Measurements from ENCODE around the gene KLF6. TPM values are rescaled to one million over a fixed set of nuclear protein-coding genes. Genes with fewer than 3 reads are reported as not detected.

Gene KLF6
- total and polyA plus RNA-seq, 2 donors (not counting 3 experiments of a cell fraction or from before 2014, with no cell fraction given), result 183 to 307 TPM

- Histone ChIP-seq H3K9ac (replicated peaks; ENCODE audit: extremely low read depth, insufficient read depth, low read length) (no peak overlapping the region), H3K9me3 (replicated peaks; ENCODE audit: control insufficient read depth, insufficient read depth, low read length) (no peaks in the 10 kb centered on the region), H2AFZ (ENCODE audit: low read depth, low read length) (no peak overlapping the region), H3K79me2 (ENCODE audit: control insufficient read depth, insufficient read depth, low read length) (no peaks in the 10 kb centered on the region), H3K4me3 (replicated peaks in 1 of 3; ENCODE audit: insufficient read depth in 1 of 3, low read depth in 1 of 3, low read length in 3 of 3) (no peak overlapping the region), H3K9me1 (replicated peaks; ENCODE audit: control insufficient read depth, extremely low read depth, insufficient read depth, low read length) (no peaks in the 10 kb centered on the region), H3K27ac (ENCODE audit: insufficient read depth, low read depth, low read length) (no peak overlapping the region), H4K20me1 (replicated peaks; ENCODE audit: control insufficient read depth, extremely low read depth, insufficient read depth, low read length) (no peaks in the 10 kb centered on the region), H3K4me1 (ENCODE audit: control insufficient read depth, extremely low read depth, insufficient read depth, low read length) (peaks cover 24% of the 10 kb centered on the region), H3K4me2 (ENCODE audit: insufficient read depth, low read length) (no peak overlapping the region), H3K27me3 (ENCODE audit: control insufficient read depth in 2 of 2, insufficient read depth in 2 of 2, low read length in 2 of 2) (no peaks in the 10 kb centered on the region), H3K36me3 (ENCODE audit: control insufficient read depth in 2 of 2, extremely low read depth in 1 of 2, insufficient read depth in 2 of 2, low read length in 2 of 2) (no peaks in the 10 kb centered on the region)
- TF ChIP-seq, protein P1, sequence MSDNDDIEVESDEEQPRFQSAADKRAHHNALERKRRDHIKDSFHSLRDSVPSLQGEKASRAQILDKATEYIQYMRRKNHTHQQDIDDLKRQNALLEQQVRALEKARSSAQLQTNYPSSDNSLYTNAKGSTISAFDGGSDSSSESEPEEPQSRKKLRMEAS (IDR thresholded peaks at IDR 0.05; ENCODE audit: insufficient read depth, insufficient read length), result no peak
- TF ChIP-seq EZH2 (IDR thresholded peaks at IDR 0.05; ENCODE audit: borderline replicate concordance, low read depth, low read length, severe bottlenecking) (no peak), POLR2AphosphoS5 (IDR thresholded peaks at IDR 0.05; ENCODE audit: insufficient read depth, low read depth, low read length) (no peak), MYC (IDR thresholded peaks at IDR 0.05; ENCODE audit: low read depth, low read length) (no peak), JUN (IDR thresholded peaks at IDR 0.05; ENCODE audit: borderline replicate concordance, insufficient read depth, insufficient read length, low read depth) (no peak)
- TF ChIP-seq, protein P2, sequence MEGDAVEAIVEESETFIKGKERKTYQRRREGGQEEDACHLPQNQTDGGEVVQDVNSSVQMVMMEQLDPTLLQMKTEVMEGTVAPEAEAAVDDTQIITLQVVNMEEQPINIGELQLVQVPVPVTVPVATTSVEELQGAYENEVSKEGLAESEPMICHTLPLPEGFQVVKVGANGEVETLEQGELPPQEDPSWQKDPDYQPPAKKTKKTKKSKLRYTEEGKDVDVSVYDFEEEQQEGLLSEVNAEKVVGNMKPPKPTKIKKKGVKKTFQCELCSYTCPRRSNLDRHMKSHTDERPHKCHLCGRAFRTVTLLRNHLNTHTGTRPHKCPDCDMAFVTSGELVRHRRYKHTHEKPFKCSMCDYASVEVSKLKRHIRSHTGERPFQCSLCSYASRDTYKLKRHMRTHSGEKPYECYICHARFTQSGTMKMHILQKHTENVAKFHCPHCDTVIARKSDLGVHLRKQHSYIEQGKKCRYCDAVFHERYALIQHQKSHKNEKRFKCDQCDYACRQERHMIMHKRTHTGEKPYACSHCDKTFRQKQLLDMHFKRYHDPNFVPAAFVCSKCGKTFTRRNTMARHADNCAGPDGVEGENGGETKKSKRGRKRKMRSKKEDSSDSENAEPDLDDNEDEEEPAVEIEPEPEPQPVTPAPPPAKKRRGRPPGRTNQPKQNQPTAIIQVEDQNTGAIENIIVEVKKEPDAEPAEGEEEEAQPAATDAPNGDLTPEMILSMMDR (IDR thresholded peaks at IDR 0.05; ENCODE audit: extremely low read depth in 1 of 2, insufficient read depth in 1 of 2, low read depth in 1 of 2, low read length in 2 of 2), result no peak
- intact Hi-C loops (cut with micrococcal nuclease), result no loop called here
- ChIA-PET CTCF (no interaction called here), POLR2A (no interaction called here)
- dilution Hi-C loops (cut with MboI; ENCODE audit: extremely low pct_ligation_motif_present, low sequenced_read_pairs), result no loop called here
- no peak for DNase-seq (ENCODE audit: low read depth, low spot score)
- no TSS peak for BruUV-seq (replicated peaks)
- FAIRE-seq, result no peak
Measured at GRCh38 chr10:3758491-3758970, 26.5 kb downstream of the KLF6 start.

All from endothelial cell of umbilical vein (primary cell).